ENCODE data around the gene ERBB2.

DNA sequence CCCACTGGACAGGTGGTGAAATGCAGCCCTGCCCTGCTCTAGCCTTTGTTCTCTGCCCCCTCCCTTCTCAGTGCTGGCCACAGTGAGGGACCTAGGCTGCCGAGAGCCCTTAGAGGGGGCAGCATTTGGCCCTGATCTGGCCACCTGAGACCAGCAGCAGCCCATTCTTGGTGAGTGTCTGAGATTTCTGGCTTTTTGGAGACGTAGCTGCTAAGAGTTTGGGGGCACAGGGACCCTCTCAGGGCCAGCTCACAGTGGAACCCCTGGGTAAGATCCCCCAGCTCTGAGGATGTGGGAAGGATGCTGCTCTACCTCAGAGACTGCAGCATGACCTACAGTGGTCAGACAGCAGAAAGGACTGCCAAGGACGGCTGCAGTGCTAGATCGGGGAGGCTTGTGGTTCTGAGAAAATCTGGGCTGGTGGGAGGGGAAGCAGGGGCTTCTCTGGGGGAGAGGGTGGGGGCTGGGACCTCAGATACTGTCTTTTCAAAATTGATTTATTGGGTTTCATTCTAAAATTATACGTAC, 51.2 kb downstream of the ERBB2 start:
- TF ChIP-seq, protein P1, sequence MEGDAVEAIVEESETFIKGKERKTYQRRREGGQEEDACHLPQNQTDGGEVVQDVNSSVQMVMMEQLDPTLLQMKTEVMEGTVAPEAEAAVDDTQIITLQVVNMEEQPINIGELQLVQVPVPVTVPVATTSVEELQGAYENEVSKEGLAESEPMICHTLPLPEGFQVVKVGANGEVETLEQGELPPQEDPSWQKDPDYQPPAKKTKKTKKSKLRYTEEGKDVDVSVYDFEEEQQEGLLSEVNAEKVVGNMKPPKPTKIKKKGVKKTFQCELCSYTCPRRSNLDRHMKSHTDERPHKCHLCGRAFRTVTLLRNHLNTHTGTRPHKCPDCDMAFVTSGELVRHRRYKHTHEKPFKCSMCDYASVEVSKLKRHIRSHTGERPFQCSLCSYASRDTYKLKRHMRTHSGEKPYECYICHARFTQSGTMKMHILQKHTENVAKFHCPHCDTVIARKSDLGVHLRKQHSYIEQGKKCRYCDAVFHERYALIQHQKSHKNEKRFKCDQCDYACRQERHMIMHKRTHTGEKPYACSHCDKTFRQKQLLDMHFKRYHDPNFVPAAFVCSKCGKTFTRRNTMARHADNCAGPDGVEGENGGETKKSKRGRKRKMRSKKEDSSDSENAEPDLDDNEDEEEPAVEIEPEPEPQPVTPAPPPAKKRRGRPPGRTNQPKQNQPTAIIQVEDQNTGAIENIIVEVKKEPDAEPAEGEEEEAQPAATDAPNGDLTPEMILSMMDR (conservative IDR thresholded peaks at IDR 0.05), result no peak
- TF ChIP-seq ZFX (IDR thresholded peaks at IDR 0.05), result no peak
